ENCODE results near the gene TRAF3.

The TRAF3 gene

GRCh38 chr14:102939329-102939728, 162.1 kb downstream of the TRAF3 start:
- no peak for DNase-seq (ENCODE audit: low spot score)

DNA sequence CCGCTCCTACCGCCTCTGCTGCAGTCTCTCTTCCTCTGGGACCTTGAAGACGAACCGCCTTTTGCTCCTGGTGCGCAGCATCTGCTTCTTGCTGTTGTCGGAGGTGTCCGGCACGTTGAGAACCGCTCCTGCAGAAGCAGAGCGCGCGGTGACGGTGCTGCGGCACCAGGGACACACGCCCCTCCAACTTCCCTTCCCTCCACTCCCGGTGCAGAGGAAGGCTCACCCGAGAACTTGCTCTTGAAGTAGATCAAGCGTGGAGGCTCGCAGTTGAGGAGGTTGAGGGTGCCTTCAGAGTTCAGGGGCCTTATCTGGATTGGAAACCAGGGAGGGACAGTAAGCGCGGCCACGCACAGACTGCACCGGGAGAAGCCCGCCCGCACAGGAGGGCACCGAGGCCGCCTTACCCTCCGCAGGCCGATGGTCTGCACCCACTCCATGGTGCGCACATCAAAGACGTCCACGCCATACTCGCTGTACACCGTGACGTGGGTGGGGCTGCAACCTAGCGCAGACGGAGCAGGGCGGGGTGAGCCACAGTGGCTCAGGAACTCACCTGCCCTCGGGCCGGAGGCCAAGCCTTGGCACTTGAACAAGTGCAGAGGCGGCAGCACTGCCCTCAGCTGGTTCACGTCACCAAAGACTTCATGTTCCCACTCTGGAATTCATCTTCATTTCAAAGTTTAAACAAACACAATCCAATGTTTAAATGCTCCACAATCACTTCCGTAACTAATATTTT, 162.7 kb downstream of the TRAF3 start:
- no peak for DNase-seq (ENCODE audit: low spot score)

GRCh38 chr14:102940729-102941362, 163.6 kb downstream of the TRAF3 start:
- peak; percentile 58 for DNase-seq (ENCODE audit: low spot score)

GRCh38 chr14:102941419-102942011, 164.3 kb downstream of the TRAF3 start:
- no peak for DNase-seq (ENCODE audit: low spot score)

DNA sequence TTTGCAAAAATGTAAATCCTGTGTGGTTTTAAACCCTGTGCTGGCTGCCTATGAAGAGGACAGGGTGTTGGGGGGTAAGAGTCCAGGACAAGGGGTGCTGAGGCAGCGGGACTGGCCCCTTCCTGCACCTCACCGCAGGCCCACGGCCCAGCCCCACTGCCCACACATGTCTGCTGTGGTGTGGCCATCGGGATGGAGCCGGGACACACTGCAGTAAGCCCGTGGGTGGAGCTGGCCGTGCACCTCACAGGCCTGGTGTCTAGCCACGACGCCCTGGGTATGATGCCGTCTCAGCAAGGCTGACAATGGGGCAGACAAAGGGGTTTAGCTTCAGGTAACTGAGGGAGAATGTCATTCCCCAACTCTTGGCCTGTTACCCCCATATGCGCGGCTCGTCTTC, 164.8 kb downstream of the TRAF3 start:
- no peak for DNase-seq (ENCODE audit: low spot score)

DNA sequence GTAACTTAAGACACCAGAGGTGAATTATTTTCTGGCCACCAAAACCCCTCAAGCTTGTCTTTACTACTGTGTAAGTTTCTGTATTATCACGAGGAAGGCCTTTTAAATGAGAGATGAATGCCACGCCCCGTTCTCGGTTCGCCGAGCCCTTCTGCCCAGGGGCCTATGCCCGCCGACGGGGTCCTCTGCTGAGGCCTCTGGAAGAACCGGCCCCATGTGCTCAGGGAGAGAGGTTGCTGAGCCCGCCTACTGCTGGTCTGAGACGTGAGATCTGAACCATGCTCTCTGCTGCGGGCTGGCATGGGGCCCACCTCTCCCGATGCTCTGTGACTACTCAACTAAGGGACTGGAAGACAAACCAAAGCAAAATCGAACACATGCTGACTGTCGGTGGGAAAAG, 166.2 kb downstream of the TRAF3 start:
- DNase-seq (ENCODE audit: low spot score): no peak

GRCh38 chr14:102943979-102944378, 166.7 kb downstream of the TRAF3 start:
- DNase-seq (ENCODE audit: low spot score): no peak

DNA sequence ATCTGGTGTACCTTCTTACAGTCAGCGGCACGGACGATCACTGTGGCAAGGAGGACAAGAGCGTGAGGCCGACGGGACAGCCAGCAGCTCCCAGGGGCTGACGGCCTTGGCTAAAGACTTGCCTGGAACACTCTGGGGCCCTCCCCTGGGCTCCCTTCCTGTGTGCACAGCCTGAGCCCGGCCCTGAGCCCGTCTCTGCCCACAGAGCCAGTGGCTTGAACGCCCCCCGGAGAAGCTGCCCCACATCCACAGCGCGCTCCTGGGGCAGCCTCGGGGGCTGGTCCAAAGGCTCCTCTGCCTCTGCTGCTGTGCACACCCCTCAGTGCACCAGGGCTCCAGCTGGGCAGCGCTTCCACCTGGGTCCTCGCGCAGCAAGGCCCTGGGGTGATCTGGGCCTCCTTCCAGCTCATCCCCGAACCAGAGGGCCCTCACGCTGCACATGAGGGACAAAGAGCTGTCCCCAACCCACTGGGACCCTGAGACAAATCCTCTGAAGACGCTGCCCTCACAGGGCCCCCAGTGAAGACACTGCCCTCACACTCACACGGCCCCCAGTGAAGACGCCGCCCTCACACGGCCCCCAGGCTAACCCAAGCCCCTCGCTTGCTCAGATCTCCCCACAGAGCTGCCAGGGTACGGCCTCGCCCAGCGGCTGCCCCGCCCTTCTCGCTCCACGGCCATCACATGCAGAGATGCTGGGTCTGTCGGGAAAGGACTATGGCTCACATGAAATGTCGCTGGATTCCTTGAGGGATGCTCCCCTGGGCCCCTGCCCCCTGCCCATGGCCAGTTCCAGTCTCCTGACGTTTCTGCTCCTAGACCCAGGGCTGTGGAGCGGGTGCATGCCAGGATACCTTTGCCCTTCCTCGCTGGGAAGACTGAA, 167.4 kb downstream of the TRAF3 start:
- DNase-seq (ENCODE audit: low spot score): no peak

- DNase-seq (ENCODE audit: low spot score): no peak
These were observed 168.3 kb downstream of the TRAF3 start for GRCh38 chr14:102945346-102946130.

DNA sequence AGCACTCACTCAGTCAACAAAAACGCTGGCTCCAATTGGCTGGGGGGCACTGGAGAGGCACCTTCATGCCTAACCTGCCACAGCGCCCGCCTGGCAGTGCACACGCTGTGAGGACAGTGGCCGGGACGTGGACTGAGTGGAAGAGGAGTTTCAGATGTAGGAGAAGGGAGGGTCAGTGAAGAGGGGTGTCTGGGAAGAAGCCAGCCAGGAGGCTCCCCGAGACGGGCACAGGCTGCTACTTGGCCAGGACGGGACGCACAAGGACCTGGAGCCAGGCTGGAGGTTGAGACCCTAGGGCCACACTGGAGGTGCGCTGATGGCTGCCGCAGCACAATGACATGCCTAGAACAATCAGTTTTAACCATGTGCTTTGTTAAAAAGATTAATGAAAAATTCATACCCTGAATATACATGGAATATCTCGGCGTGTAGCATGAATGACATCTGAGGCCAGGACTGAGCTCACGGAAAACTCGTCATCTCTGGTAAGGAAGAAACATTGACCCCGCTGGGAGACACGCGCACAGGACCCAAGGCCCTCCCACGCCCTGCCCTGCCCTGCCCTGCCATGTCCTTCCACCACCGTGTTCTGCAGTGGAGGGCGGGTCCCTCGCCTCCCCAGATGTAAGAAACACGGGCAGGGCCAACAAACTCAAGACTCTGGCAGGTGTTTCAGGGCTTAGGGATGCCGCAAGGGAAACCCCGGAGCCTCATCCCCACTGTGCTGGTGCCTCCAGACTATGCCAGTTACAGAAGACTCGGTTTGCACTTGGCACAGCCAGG, 170.3 kb downstream of the TRAF3 start:
- no peak for DNase-seq (ENCODE audit: low spot score)

DNA sequence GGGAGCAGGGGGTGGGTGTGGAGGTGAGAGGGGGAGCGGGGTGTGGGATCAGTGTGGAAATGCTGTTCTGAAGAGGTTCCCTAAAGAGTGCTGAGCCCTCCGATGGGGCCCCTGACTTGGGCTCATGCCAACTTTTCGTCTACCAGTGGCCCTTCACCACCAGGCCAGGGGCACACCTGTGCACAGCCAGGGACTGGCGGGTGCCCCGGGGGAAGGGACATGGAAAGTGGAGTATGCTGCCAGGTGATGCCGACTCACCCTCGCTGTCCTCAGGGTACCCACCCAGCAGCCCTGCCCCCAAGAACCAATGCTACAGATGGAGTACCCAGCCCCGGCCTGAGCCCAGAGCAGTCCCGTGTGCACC, 171.4 kb downstream of the TRAF3 start:
- DNase-seq (ENCODE audit: low spot score): no peak

DNA sequence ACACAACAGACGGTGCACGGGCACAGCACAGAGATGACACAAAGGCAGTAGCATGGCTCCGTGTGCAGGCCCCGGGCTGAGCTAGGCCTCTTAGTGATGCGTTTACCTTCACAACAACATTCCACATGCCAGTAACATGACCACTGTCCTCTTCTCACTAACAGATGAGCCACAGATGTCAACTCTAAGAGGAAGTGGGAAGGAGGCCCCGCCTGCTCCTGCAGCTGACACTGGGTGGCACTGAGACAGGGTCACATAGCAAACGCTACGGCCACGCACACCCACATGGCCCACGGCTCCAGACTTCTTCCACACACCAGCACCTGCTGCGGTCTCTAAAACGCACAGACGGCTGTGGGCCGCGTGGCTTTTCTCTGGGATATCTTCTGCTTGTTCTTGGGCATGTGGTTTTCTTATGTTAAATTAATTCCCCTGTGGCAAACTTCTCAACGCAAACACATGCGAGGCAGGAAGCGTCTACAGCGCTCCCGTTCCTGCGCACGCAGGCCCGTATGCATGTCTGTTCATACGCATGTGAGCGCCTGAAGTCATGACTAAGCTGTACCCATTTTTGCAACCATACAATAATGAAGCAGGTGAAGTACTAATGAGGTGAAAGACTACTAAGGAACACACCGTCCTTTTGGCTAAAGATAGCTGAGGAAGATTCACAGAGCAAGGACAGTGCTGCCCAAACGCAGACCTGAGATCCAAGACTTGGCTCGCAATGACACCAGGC, 172.0 kb downstream of the TRAF3 start:
- peak; percentile 28 for DNase-seq (ENCODE audit: low spot score)

GRCh38 chr14:102949801-102950451, 172.7 kb downstream of the TRAF3 start:
- peak; percentile 90 for DNase-seq (ENCODE audit: low spot score)

GRCh38 chr14:102951034-102951433, 173.8 kb downstream of the TRAF3 start:
- peak; percentile 94 for DNase-seq (ENCODE audit: low spot score)

- DNase-seq (ENCODE audit: low spot score): no peak
These were observed 174.6 kb downstream of the TRAF3 start for GRCh38 chr14:102951799-102952198.

GRCh38 chr14:102952276-102952675, 175.0 kb downstream of the TRAF3 start:
- DNase-seq (ENCODE audit: low spot score): no peak

DNA sequence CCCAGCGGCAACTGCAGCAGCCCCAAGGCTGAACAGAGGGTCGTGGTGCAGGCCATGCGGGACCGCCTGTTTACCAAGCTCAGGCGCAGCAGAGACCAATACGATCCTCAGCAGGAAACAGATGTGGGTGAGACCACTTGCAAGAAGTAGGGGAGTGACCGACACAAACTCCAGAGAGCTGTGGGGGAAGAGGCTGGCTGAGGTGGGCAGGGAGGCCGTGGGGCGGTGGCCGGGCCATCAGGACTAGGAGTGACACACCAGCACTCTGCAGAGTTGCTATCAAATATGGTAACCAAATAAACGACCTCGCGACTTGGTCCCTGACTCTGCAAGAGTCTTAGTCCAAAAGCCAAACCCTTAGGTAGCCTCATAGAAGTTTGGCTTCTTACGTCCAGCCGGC, 175.9 kb downstream of the TRAF3 start:
- DNase-seq (ENCODE audit: low spot score): no peak

- DNase-seq (ENCODE audit: low spot score): no peak
These were observed 177.0 kb downstream of the TRAF3 start for GRCh38 chr14:102954081-102954789.
